PC-3 (cell line): ENCODE measurements around the gene FGGY.

Source experiments
- EZH2 ChIP-seq: fragments of 300-600 bp; sonication (generic); IDR thresholded peaks from one replicate; pipeline ENCODE4 v1.6.1; 2017; ENCODE audit warnings: antibody characterized with exemption, mild to moderate bottlenecking, low read length; ENCODE audit not compliant: unreplicated experiment
- EZH2phosphoT487 ChIP-seq: fragments of 300-600 bp; sonication (generic); IDR thresholded peaks from 2 replicates; pipeline ENCODE4 v1.6.1; 2018; ENCODE audit warnings: mild to moderate bottlenecking, antibody characterized with exemption, low read length, borderline replicate concordance
- TF ChIP-seq, protein P1 (sequence below): fragments of 300-600 bp; sonication (generic); conservative IDR thresholded peaks from 2 replicates; pipeline ENCODE4 v1.5.1; 2017; ENCODE audit warnings: antibody characterized with exemption, low read depth, mild to moderate bottlenecking, low read length

DNA sequence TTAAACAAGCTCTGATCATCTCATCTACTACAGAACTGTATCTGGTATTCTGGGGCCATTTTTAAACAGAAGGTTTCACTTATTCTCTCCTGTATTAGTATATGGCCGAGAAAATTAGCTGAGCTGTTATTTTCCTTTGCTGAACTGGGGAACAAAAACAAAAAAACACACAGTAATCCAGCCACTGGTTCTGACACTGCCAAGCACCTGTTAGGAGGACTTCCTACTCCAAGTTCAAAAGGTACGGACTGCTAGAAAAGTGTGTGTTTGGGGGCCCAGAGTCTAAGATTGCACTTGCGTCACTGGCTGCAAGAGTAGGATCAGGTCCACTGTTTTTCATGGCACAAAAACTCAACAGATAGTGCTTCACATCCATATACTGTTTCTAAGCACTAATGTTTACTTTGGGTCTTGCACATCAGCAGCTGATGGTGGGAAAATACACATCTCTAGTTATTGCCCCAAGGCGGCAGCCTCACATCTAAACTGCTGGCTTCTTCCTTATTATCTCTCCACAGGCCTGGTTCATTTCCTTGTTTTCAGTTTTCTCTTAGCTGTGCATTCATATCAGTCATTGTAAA is 226.1 kb downstream of the FGGY start:
- TF ChIP-seq EZH2 = no peak
- TF ChIP-seq, protein P1, sequence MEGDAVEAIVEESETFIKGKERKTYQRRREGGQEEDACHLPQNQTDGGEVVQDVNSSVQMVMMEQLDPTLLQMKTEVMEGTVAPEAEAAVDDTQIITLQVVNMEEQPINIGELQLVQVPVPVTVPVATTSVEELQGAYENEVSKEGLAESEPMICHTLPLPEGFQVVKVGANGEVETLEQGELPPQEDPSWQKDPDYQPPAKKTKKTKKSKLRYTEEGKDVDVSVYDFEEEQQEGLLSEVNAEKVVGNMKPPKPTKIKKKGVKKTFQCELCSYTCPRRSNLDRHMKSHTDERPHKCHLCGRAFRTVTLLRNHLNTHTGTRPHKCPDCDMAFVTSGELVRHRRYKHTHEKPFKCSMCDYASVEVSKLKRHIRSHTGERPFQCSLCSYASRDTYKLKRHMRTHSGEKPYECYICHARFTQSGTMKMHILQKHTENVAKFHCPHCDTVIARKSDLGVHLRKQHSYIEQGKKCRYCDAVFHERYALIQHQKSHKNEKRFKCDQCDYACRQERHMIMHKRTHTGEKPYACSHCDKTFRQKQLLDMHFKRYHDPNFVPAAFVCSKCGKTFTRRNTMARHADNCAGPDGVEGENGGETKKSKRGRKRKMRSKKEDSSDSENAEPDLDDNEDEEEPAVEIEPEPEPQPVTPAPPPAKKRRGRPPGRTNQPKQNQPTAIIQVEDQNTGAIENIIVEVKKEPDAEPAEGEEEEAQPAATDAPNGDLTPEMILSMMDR = no peak
- no peak for TF ChIP-seq EZH2phosphoT487
